Measurements from ENCODE around the gene CASK. TPM values are rescaled to one million over a fixed set of nuclear protein-coding genes. Genes with fewer than 3 reads are reported as not detected.

Gene CASK
- total and polyA plus RNA-seq, 2 experiments from 2014 or later = 82.9 to 95.7 TPM

GRCh38 chrX:41468647-41469323 is 454.6 kb downstream of the CASK start:
- WGBS (ENCODE audit: low lambda C conversion rate, missing lambda C conversion rate) = 66% methylated on average over 3 of the region's 3 CpGs
- Histone ChIP-seq H3K9me3 (ENCODE audit: low read depth) (no peaks in the 10 kb centered on the region), H3K4me3 (no peak overlapping the region), H3K27ac (no peak overlapping the region), H3K9me2 (replicated peaks; ENCODE audit: insufficient read depth) (no peaks in the 10 kb centered on the region), H3K27me3 (no peaks in the 10 kb centered on the region), H3K36me3 (replicated peaks; ENCODE audit: insufficient read depth, low read depth) (no peaks in the 10 kb centered on the region), H3K4me1 (ENCODE audit: insufficient read depth) (no peaks in the 10 kb centered on the region), H4K20me1 (ENCODE audit: insufficient read depth, poor library complexity, severe bottlenecking) (no peaks in the 10 kb centered on the region), H3K4me2 (no peak overlapping the region), H2AFZ (no peak overlapping the region), H3K79me2 (no peaks in the 10 kb centered on the region)
- no peak for DNase-seq (ENCODE audit: low spot score)
- TF ChIP-seq CTCF (IDR thresholded peaks at IDR 0.05; ENCODE audit: poor library complexity) (no peak), EZH2 (IDR thresholded peaks at IDR 0.05; ENCODE audit: borderline replicate concordance) (no peak), EZH2phosphoT487 (IDR thresholded peaks at IDR 0.05; ENCODE audit: low read depth, severe bottlenecking, unreplicated experiment) (no peak)

Small RNA genes within 50 kb of the gene (small RNA-seq; reads per million reads assigned to genes)
- gene AL353691.2 (not detected), gene RN7SL144P (not detected), gene RNU6-1321P (not detected), gene RNU6-202P (not detected)

Other genes with a start within 250 kb of the CASK start
- 0.88 and 1.7 TPM in 2 replicates for gene GPR34, start 234.6 kb downstream of the CASK start, total RNA-seq
- gene GPR34, start 234.6 kb downstream of the CASK start, polyA plus RNA-seq = 0.71 and 0.97 TPM in 2 replicates
- 0.12 and 0.20 TPM in 2 replicates for gene GPR82, start 199.4 kb downstream of the CASK start, total RNA-seq
- gene GPR82, start 199.4 kb downstream of the CASK start, polyA plus RNA-seq = 0.34 and 0.69 TPM in 2 replicates